Limb (tissue), 2 donors: ENCODE data around the gene PON1.

Source experiments
- DNase-seq, 2 donors: peaks; one replicate each; pipeline ENCODE4 v3.0.0-alpha.2; 2016; ENCODE audit errors: extremely low spot score in 2 of 2

PON1 gene

GRCh38 chr7:95324431-95324830 is at the start of gene PON1:
PON1 (minus strand) TSS chr7:95324532; CDS start chr7:95324475, 57 bp downstream.
- peak in 1 of 2 donors; percentile 32 for DNase-seq

GRCh38 chr7:95373323-95373722 is 49.0 kb upstream of the PON1 start:
- DNase-seq, result no peak

GRCh38 chr7:95368235-95368634 is 43.9 kb upstream of the PON1 start:
- no peak for DNase-seq

- no peak for DNase-seq
Observed at GRCh38 chr7:95367606-95368005, 43.3 kb upstream of the PON1 start.

- DNase-seq, result no peak
Observed at GRCh38 chr7:95365151-95365550, 40.8 kb upstream of the PON1 start.

GRCh38 chr7:95357623-95358022 is 33.3 kb upstream of the PON1 start:
- no peak for DNase-seq

- DNase-seq, result no peak
Observed at GRCh38 chr7:95342642-95343307, 18.4 kb upstream of the PON1 start.

GRCh38 chr7:95342029-95342428 is 17.7 kb upstream of the PON1 start:
- DNase-seq, result no peak

- DNase-seq, result no peak
Observed at GRCh38 chr7:95340491-95340890, 16.2 kb upstream of the PON1 start.

GRCh38 chr7:95338832-95339231 is 14.5 kb upstream of the PON1 start:
- DNase-seq, result no peak

GRCh38 chr7:95335093-95335492 is 10.8 kb upstream of the PON1 start:
- DNase-seq, result no peak

- DNase-seq, result no peak
Observed at GRCh38 chr7:95334447-95334846, 10.1 kb upstream of the PON1 start.

GRCh38 chr7:95330961-95331337 is 6.6 kb upstream of the PON1 start:
- DNase-seq, result no peak

GRCh38 chr7:95330204-95330960 is 6.0 kb upstream of the PON1 start:
- DNase-seq, result peak in 1 of 2 donors; percentile 59

- no peak for DNase-seq
Observed at GRCh38 chr7:95327356-95327755, 3.0 kb upstream of the PON1 start.

- DNase-seq, result no peak
Observed at GRCh38 chr7:95323410-95324129, 762 bp downstream of the PON1 start.

GRCh38 chr7:95322854-95323253 is 1.5 kb downstream of the PON1 start:
- DNase-seq, result no peak

- DNase-seq, result no peak
Observed at GRCh38 chr7:95322396-95322795, 1.9 kb downstream of the PON1 start.

- DNase-seq, result no peak
Observed at GRCh38 chr7:95321720-95322119, 2.6 kb downstream of the PON1 start.

GRCh38 chr7:95320651-95321050 is 3.7 kb downstream of the PON1 start:
- no peak for DNase-seq

GRCh38 chr7:95319570-95319969 is 4.8 kb downstream of the PON1 start:
- no peak for DNase-seq

- DNase-seq, result no peak
Observed at GRCh38 chr7:95318501-95319100, 5.7 kb downstream of the PON1 start.
